Measurements from ENCODE around the gene IQUB.
"Not testable (repeated sequence)": the region's sequence is repeated elsewhere in the genome, so short reads cannot be mapped to it uniquely, and the experiment has no call there.

IQUB gene

GRCh38 chr7:123538897-123539296, 4.5 kb upstream of the IQUB start:
- no peak for DNase-seq

GRCh38 chr7:123538189-123538714, 3.9 kb upstream of the IQUB start:
- no peak for DNase-seq

- DNase-seq: no peak
These were observed 2.7 kb upstream of the IQUB start for GRCh38 chr7:123537026-123537642.

GRCh38 chr7:123535517-123535916, 1.1 kb upstream of the IQUB start:
- no peak for DNase-seq

- no peak for DNase-seq
These were observed 439 bp downstream of the IQUB start for GRCh38 chr7:123533929-123534382.

GRCh38 chr7:123533553-123533917, 860 bp downstream of the IQUB start:
- no peak for DNase-seq

- DNase-seq: not testable (repeated sequence)
These were observed 1.4 kb downstream of the IQUB start for GRCh38 chr7:123532788-123533552.

- DNase-seq: not testable (repeated sequence)
These were observed 2.1 kb downstream of the IQUB start for GRCh38 chr7:123532343-123532742.

- DNase-seq: not testable (repeated sequence)
These were observed 4.3 kb downstream of the IQUB start for GRCh38 chr7:123530035-123530591.

GRCh38 chr7:123528265-123528664, 6.1 kb downstream of the IQUB start:
- DNase-seq: no peak

GRCh38 chr7:123527712-123528225, 6.6 kb downstream of the IQUB start:
- DNase-seq: not testable (repeated sequence)

- DNase-seq: not testable (repeated sequence)
These were observed 7.9 kb downstream of the IQUB start for GRCh38 chr7:123526533-123526932.

- no peak for DNase-seq
These were observed 12.3 kb downstream of the IQUB start for GRCh38 chr7:123522066-123522465.

- no peak for DNase-seq
These were observed 29.2 kb downstream of the IQUB start for GRCh38 chr7:123505221-123505620.

- DNase-seq: no peak
These were observed 32.2 kb downstream of the IQUB start for GRCh38 chr7:123502201-123502600.

- DNase-seq: no peak
These were observed 33.4 kb downstream of the IQUB start for GRCh38 chr7:123500878-123501489.

- DNase-seq: no peak
These were observed 35.0 kb downstream of the IQUB start for GRCh38 chr7:123499211-123499970.

GRCh38 chr7:123498601-123499000, 35.8 kb downstream of the IQUB start:
- DNase-seq: no peak

- DNase-seq: no peak
These were observed 36.4 kb downstream of the IQUB start for GRCh38 chr7:123498031-123498430.

- DNase-seq: no peak
These were observed 40.1 kb downstream of the IQUB start for GRCh38 chr7:123494193-123494796.

GRCh38 chr7:123492485-123492884, 41.9 kb downstream of the IQUB start:
- no peak for DNase-seq

GRCh38 chr7:123485721-123486120, 48.7 kb downstream of the IQUB start:
- no peak for DNase-seq
